SU-DHL-6 (cell line): ENCODE results near the gene BTBD9.

Experiments
- CTCF ChIP-seq: fragments of 200-600 bp; sonication (generic); IDR thresholded peaks from one replicate; pipeline ENCODE4 v1.5.1; 2017; ENCODE audit warnings: antibody characterized with exemption, mild to moderate bottlenecking, low read length, moderate library complexity; ENCODE audit not compliant: insufficient read depth, poor library complexity, severe bottlenecking
- EZH2phosphoT487 ChIP-seq: fragments of 200-600 bp; sonication (generic), shearing (Covaris generic); conservative IDR thresholded peaks from 2 replicates; pipeline ENCODE4 v1.6.1; 2018; ENCODE audit warnings: mild to moderate bottlenecking, antibody characterized with exemption, low read length, moderate library complexity, mixed read lengths

- TF ChIP-seq CTCF (no peak), EZH2phosphoT487 (no peak)
Measured at GRCh38 chr6:38183856-38184584, 455.7 kb downstream of the BTBD9 start.
